Activated CD8-positive, alpha-beta memory T cell treated with anti-CD3 and anti-CD28 coated beads for 1 hour (primary cell): Measurements from ENCODE around the gene MCM6.

Experiments used
- DNase-seq, 2 donors: peaks; one replicate each; pipeline ENCODE4 v3.0.0-alpha.2; 2020; ENCODE audit warnings: low read depth in 1 of 2; ENCODE audit errors: extremely low read depth in 1 of 2

MCM6 gene

GRCh38 chr2:135791418-135792190, 84.6 kb downstream of the MCM6 start:
- DNase-seq: no peak

DNA sequence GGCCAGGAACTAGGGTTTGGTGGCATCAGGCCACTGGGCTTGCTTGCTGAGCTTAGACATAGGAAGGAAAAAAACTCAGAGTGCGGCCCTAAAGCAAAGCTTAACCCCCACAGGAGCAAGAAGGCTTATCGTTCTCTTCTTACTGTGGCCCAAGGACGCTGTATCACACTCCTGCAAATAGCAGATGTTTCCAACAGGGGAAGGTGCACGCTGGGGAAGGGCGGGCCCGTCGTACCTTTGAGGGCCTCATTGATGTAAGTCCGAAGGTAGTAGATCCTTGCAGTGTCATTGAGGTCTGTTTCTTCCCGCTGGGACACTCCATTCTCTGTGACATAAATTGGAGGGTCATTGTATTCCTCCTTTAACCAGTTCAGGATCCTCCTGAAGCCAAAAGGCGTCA, 85.8 kb downstream of the MCM6 start:
- no peak for DNase-seq
